ENCODE measurements around the gene AJAP1. TPM values are rescaled to one million over a fixed set of nuclear protein-coding genes. Genes with fewer than 3 reads are reported as not detected.

AJAP1 gene
- polyA plus RNA-seq, 1 experiment, result not detected

DNA sequence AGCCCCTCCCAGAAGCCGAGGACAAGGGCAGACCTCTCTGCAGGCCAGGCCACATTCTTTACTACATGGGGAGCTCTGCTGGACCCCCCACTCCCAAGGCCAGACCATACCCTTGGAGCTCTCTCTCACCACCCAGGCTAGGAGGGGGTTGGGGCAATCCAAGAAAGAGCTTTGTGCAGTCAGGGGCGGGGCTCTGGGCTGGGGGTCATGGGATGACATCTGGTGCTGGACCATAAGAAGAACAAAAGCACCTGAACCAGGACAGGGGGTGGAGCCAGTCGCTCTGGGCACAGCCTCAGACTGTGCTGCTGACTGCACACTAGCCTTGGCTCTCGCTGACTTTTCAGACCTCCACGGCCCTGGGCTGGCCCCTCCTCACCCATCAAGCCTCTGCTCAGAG is 23.1 kb upstream of the AJAP1 start:
- H3K4me3 ChIP-seq (ENCODE audit: low read depth, low read length), result no peak overlapping the region
- H3K27me3 ChIP-seq (ENCODE audit: control insufficient read depth, insufficient read depth, low read length), result no peaks in the 10 kb centered on the region
- no peak for DNase-seq (ENCODE audit: low read depth, low spot score)
- CTCF ChIA-PET, result no interaction called here
- no peak overlapping the region for H3K27ac ChIP-seq (ENCODE audit: low read depth, low read length)
- TF ChIP-seq, protein P1, sequence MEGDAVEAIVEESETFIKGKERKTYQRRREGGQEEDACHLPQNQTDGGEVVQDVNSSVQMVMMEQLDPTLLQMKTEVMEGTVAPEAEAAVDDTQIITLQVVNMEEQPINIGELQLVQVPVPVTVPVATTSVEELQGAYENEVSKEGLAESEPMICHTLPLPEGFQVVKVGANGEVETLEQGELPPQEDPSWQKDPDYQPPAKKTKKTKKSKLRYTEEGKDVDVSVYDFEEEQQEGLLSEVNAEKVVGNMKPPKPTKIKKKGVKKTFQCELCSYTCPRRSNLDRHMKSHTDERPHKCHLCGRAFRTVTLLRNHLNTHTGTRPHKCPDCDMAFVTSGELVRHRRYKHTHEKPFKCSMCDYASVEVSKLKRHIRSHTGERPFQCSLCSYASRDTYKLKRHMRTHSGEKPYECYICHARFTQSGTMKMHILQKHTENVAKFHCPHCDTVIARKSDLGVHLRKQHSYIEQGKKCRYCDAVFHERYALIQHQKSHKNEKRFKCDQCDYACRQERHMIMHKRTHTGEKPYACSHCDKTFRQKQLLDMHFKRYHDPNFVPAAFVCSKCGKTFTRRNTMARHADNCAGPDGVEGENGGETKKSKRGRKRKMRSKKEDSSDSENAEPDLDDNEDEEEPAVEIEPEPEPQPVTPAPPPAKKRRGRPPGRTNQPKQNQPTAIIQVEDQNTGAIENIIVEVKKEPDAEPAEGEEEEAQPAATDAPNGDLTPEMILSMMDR (IDR thresholded peaks at IDR 0.05; ENCODE audit: low read depth, low read length), result no peak
- peaks cover 95% of the 10 kb centered on the region for H3K9me3 ChIP-seq (ENCODE audit: control insufficient read depth, insufficient read depth, low read length)
- POLR2A ChIA-PET, result no interaction called here

DNA sequence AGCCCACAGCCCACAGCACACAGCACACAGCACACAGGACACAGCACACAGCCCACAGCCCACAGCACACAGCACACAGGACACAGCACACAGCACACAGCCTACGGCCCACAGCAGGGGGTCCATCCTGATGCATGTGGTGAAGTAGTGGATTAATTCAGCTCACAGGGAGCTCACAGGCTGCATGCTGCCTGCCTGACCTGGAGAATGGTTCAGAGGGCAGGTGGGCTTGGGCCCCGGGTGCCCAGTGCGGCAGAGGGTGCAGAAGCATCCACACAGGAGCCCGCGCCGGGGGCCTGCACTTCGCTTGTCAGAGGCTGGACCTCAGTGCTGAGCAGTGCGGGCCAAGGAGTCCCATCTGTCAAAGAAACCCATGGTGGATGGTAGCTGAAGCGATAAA is 21.1 kb upstream of the AJAP1 start:
- Histone ChIP-seq H3K27me3 (ENCODE audit: control insufficient read depth, insufficient read depth, low read length) (no peaks in the 10 kb centered on the region), H3K4me3 (ENCODE audit: low read depth, low read length) (no peak overlapping the region), H3K9me3 (ENCODE audit: control insufficient read depth, insufficient read depth, low read length) (peaks cover 94% of the 10 kb centered on the region), H3K27ac (ENCODE audit: low read depth, low read length) (no peak overlapping the region)
- ChIA-PET POLR2A (no interaction called here), CTCF (no interaction called here)
- no peak for DNase-seq (ENCODE audit: low read depth, low spot score)
- TF ChIP-seq, protein P1 (IDR thresholded peaks at IDR 0.05; ENCODE audit: low read depth, low read length), result no peak

DNA sequence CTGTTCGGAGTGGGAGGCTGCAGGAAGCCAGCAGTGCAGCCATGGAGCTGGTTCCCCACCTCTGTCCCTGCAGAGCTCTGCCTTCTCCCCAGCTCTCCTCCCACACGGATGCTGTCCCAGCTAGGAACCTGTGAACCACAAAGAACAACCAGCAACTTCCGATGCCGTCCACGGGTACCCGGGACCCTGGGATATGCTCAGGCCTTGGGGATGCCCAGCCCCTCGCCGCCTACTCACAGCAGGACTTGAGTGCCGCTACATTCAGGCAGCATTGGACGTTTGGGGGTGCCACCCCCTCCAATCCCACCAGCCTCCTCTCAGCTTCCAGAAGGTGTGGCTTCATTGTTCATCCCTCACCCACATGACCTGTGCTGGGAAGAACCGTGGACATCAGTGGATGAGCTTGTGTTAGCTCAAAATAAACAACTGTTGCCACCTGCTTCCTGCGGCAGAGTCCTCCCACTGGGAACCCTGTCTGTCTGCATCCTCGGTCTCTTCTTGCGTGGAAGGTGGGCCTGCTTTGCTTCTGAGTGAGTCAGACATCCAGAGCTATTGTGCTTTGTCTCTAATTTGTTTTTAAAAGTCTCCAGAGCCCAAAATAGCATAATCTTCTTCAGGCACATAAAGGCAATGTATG is 20.1 kb upstream of the AJAP1 start:
- no peak overlapping the region for H3K4me3 ChIP-seq (ENCODE audit: low read depth, low read length)
- H3K27me3 ChIP-seq (ENCODE audit: control insufficient read depth, insufficient read depth, low read length), result no peaks in the 10 kb centered on the region
- TF ChIP-seq, protein P1 (IDR thresholded peaks at IDR 0.05; ENCODE audit: low read depth, low read length), result no peak
- POLR2A ChIA-PET, result no interaction called here
- no peak overlapping the region for H3K27ac ChIP-seq (ENCODE audit: low read depth, low read length)
- CTCF ChIA-PET, result no interaction called here
- H3K9me3 ChIP-seq (ENCODE audit: control insufficient read depth, insufficient read depth, low read length), result peaks cover 94% of the 10 kb centered on the region
- no peak for DNase-seq (ENCODE audit: low read depth, low spot score)

DNA sequence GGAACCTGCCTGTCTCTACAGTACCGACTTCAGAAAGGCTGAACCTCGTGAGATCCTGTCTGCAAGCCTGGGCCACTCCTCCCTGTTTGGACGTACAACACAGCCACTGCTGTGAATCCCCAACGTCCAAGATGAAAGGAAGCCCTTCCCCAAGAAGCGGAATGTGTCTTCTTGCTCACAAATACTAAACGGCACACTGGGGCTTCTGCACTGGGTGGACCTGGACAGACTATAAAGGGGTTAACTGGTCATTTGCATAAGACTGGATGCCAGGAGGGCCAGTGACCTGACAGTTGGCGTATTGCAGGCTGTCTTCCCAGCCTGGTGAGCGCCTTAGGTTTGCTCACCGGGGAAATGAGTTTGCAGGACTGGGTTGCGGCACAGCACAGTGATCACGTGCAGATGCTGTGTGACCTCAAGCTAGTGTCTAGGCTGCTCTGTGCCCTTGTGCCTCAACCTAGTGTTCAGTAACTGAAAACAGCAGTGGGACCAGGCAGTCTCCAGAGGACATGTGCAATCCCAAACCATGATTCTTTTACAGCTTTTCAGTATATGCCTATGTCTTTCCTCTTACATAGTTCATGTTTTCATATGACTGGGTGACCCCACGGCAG is 19.5 kb upstream of the AJAP1 start:
- ChIA-PET CTCF (no interaction called here), POLR2A (no interaction called here)
- Histone ChIP-seq H3K4me3 (ENCODE audit: low read depth, low read length) (no peak overlapping the region), H3K27ac (ENCODE audit: low read depth, low read length) (no peak overlapping the region), H3K9me3 (ENCODE audit: control insufficient read depth, insufficient read depth, low read length) (peaks cover 94% of the 10 kb centered on the region), H3K27me3 (ENCODE audit: control insufficient read depth, insufficient read depth, low read length) (no peaks in the 10 kb centered on the region)
- no peak for DNase-seq (ENCODE audit: low read depth, low spot score)
- TF ChIP-seq, protein P1 (IDR thresholded peaks at IDR 0.05; ENCODE audit: low read depth, low read length), result no peak

DNA sequence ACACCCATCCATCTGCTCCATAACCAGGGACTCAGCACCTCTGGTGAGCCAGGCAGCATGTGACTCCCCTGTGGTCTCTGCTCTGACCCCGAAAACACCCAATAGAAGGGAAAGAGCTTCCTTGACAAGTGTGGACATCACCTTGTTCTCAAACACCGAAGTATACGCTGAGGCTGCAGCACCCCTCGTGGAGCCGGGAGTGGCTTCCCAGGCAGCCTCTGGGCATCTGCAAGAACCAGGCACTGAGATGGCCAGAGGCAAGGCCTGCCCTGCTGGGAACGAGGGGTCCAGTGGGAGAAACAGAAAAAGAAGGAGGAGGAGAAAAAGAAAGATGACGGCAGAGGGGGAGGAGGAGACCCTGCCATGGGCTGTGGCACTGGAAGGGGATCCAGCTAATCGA is 18.2 kb upstream of the AJAP1 start:
- ChIA-PET POLR2A (no interaction called here), CTCF (no interaction called here)
- TF ChIP-seq, protein P1 (IDR thresholded peaks at IDR 0.05; ENCODE audit: low read depth, low read length), result no peak
- DNase-seq (ENCODE audit: low read depth, low spot score), result no peak
- H3K4me3 ChIP-seq (ENCODE audit: low read depth, low read length), result no peak overlapping the region
- no peaks in the 10 kb centered on the region for H3K27me3 ChIP-seq (ENCODE audit: control insufficient read depth, insufficient read depth, low read length)
- no peak overlapping the region for H3K27ac ChIP-seq (ENCODE audit: low read depth, low read length)
- H3K9me3 ChIP-seq (ENCODE audit: control insufficient read depth, insufficient read depth, low read length), result peaks cover 85% of the 10 kb centered on the region
